Activated naive CD8-positive, alpha-beta T cell treated with anti-CD3 and anti-CD28 coated beads, Interleukin-2, amount 50 U/mL, for 16 hours (primary cell): ENCODE data around the gene CD28.
"Not testable (repeated sequence)": the region's sequence is repeated elsewhere in the genome, so short reads cannot be mapped to it uniquely, and the experiment has no call there.

Experiments used
- DNase-seq: peaks from one replicate; pipeline ENCODE4 v3.0.0-alpha.2; 2020; ENCODE audit warnings: low read depth, low spot score

Gene CD28

GRCh38 chr2:203783496-203784203 is 77.2 kb downstream of the CD28 start:
- DNase-seq = no peak

GRCh38 chr2:203784710-203785270 is 78.4 kb downstream of the CD28 start:
- not testable (repeated sequence) for DNase-seq

- DNase-seq = not testable (repeated sequence)
Observed at GRCh38 chr2:203785391-203786110, 79.1 kb downstream of the CD28 start.

- no peak for DNase-seq
Observed at GRCh38 chr2:203786549-203787351, 80.3 kb downstream of the CD28 start.

- no peak for DNase-seq
Observed at GRCh38 chr2:203787979-203788378, 81.5 kb downstream of the CD28 start.
